Naive B cell (primary cell): ENCODE measurements around the gene CCDC73. TPM values are rescaled to one million over a fixed set of nuclear protein-coding genes. Genes with fewer than 3 reads are reported as not detected.
"Not testable (repeated sequence)": the region's sequence is repeated elsewhere in the genome, so short reads cannot be mapped to it uniquely, and the experiment has no call there.

Experiments used
- ATAC-seq, 2 donors: fragments of 150-1000 bp; cut with Tn5 transposase; 2 replicates each; pipeline ENCODE4 v1.10.0; 2021; ENCODE audit warnings: low read depth in 2 of 2, mild to moderate bottlenecking in 2 of 2, moderate library complexity in 2 of 2
- DNase-seq: peaks from one replicate; pipeline ENCODE4 v3.0.0; 2022
- H3K27ac Mint-ChIP-seq, 6 donors: one replicate each; pipeline ENCODE4 v1.8.0; 2020 to 2022; ENCODE audit warnings: mild to moderate bottlenecking in 6 of 6, mixed read lengths in 6 of 6, moderate library complexity in 5 of 6, inconsistent platforms in 2 of 6
- H3K27me3 Mint-ChIP-seq, 3 donors: one replicate each; pipeline ENCODE4 v1.8.0; 2021 to 2022; ENCODE audit warnings: mixed read lengths in 3 of 3, mild to moderate bottlenecking in 1 of 3
- H3K36me3 Mint-ChIP-seq, 2 donors: one replicate each; pipeline ENCODE4 v1.8.0; 2020 to 2022; ENCODE audit warnings: mixed read lengths in 2 of 2, inconsistent platforms in 1 of 2, mild to moderate bottlenecking in 1 of 2
- H3K4me1 Mint-ChIP-seq, 3 donors: one replicate each; pipeline ENCODE4 v1.8.0; 2020 to 2022; ENCODE audit warnings: mixed read lengths in 3 of 3, inconsistent platforms in 1 of 3, mild to moderate bottlenecking in 1 of 3, moderate library complexity in 1 of 3
- H3K4me3 Mint-ChIP-seq, 8 donors: one replicate each; pipeline ENCODE4 v1.8.0; 2020 to 2022; ENCODE audit warnings: mild to moderate bottlenecking in 8 of 8, mixed read lengths in 8 of 8, moderate library complexity in 8 of 8, inconsistent platforms in 2 of 8
- H3K9me3 Mint-ChIP-seq, 7 donors: one replicate each; pipeline ENCODE4 v1.8.0; 2020 to 2022; ENCODE audit warnings: mixed read lengths in 7 of 7, mild to moderate bottlenecking in 5 of 7, inconsistent platforms in 2 of 7, moderate library complexity in 1 of 7
- polyA plus RNA-seq, 6 donors: library from polyadenylated mRNA; unstranded; fragments of 300-500 nt; fragmentation: Illumina TruSeq; gene quantifications; one replicate each; pipeline ENCODE4 v1.2.3, GENCODE V29; 2021; ENCODE audit warnings: low read depth in 6 of 6

The CCDC73 gene
- polyA plus RNA-seq, 6 donors from 2014 or later = not detected

DNA sequence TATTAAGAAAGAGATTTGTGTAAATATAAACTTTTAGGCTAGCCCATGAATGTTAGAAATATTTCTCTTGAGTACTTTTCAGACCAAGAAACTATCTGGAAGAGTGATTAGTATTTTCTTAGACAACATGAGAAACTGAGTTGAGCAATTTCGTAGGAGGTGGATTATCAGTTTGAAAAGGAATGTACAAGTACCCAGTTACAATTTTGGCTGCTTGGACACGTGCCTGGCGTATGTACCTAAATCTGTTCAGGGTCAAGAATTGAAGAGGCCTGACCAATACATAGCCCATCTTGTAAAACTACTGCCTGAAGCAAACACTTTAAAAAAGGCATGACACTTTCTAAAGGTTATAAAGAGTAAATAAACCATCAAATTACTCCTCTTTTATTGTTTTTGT is 71.1 kb downstream of the CCDC73 start:
- peaks cover 0 to 8% (median 4%) of the 10 kb centered on the region in 3 donors for H3K27me3 Mint-ChIP-seq
- H3K9me3 Mint-ChIP-seq = no peaks in the 10 kb centered on the region
- ATAC-seq = no peak
- no peaks in the 10 kb centered on the region for H3K4me1 Mint-ChIP-seq
- no peak overlapping the region for H3K4me3 Mint-ChIP-seq
- no peaks in the 10 kb centered on the region for H3K36me3 Mint-ChIP-seq
- H3K27ac Mint-ChIP-seq = no peak overlapping the region
- DNase-seq = no peak

DNA sequence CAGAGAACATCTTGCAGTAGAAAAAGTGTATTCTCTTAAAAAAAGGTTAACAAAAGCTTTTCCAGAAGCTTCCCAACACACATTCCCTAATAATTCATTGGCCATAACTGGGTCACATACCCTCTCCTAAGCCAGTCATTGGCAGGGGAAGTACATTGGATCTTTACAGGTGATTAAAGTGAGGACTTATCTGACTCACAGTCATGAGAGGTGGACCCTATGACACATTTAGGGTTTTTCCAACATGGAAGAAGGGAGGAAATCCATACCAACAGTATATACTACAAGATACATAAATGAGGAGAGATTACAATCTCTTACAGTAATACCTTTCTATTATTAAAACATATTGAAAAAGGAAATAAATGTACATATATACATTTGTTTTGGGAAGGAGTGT is 72.2 kb downstream of the CCDC73 start:
- DNase-seq (no peak), ATAC-seq (no peak)
- Mint-ChIP-seq H3K27me3 (peaks cover 0 to 8% (median 4%) of the 10 kb centered on the region in 3 donors), H3K27ac (no peak overlapping the region), H3K36me3 (no peaks in the 10 kb centered on the region), H3K4me1 (no peaks in the 10 kb centered on the region), H3K4me3 (no peak overlapping the region), H3K9me3 (no peaks in the 10 kb centered on the region)

DNA sequence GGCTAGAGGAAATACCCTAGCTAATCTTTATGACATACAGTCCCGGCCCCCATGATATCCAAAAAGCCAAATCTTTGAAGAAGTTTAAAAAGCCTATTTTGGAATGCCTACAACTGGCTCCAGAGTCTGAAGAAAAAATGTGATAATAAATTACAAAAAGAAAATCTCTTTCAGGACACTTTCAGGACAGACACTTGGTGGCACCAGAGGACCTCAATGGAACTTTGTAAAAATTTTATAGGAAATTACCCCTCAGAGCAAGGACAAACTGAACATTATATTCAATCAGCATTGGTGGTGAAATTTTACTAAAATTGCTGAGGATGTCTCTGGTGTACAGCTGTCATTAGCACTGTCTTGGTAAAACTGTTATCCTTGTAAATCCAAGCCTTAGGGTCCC is 81.0 kb downstream of the CCDC73 start:
- ATAC-seq = no peak
- peaks cover 5 to 13% (median 11%) of the 10 kb centered on the region in 3 donors for H3K27me3 Mint-ChIP-seq
- no peaks in the 10 kb centered on the region for H3K9me3 Mint-ChIP-seq
- H3K27ac Mint-ChIP-seq = no peak overlapping the region
- H3K4me1 Mint-ChIP-seq = no peaks in the 10 kb centered on the region
- DNase-seq = peak; percentile 1
- H3K36me3 Mint-ChIP-seq = no peaks in the 10 kb centered on the region
- H3K4me3 Mint-ChIP-seq = no peak overlapping the region

DNA sequence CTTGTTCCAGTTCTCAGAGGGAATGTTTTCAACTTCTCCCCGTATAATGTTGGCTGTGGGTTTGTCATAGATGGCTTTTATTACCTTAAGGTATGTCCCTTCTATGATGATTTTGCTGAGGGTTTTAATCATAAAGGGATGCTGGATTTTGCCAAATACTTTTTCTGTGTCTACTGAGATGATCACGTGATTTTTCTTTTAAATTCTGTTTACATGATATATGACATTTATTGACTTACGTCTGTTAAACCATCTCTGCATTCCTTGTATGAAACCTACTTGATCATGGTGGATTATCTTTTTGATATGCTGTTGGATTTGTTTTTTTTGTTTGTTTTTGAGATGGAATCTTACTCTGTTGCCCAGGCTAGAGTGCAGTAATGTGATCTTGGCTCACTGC is 85.5 kb downstream of the CCDC73 start:
- DNase-seq, H3K4me1 Mint-ChIP-seq, H3K27ac Mint-ChIP-seq, ATAC-seq, H3K4me3 Mint-ChIP-seq, H3K36me3 Mint-ChIP-seq: not testable (repeated sequence)
- peaks cover 3 to 15% (median 5%) of the 10 kb centered on the region in 7 donors for H3K9me3 Mint-ChIP-seq
- H3K27me3 Mint-ChIP-seq = peaks cover 0 to 13% (median 4%) of the 10 kb centered on the region in 3 donors

DNA sequence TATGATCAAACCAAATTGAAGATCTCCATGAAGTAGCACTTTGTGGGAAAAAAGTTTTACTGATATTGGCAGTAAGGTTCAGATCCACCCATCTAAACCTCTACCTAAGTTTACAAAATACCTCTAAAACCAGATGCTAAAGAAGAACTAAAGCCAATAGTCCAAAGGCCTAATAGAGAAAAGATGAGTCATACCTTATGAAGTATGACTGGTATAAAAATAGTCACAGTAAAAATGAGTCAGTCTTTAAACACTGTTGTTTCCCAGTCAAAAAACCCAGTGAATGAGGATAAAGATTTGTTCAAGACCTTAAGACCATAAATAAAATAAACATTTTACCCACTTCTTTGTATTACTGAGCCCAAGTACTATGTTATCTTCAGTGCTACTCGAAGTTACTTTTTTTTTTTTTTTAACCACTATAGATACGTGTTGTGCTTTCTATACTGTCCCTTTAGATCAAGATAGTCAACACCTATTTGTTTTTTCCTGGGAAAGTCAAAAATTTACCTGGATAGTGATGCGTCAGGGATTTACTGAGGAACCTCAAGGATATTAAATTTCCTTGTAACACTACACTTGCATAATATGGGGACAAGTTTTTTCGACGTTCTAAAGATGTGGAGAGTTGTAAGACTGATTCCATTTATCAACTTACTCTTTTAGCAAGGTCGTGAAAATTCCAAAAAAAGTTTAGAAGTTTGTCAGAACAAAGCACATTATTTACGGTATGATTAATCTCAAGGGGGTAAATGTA is 87.3 kb downstream of the CCDC73 start:
- ATAC-seq (no peak), DNase-seq (no peak)
- H3K27me3 Mint-ChIP-seq = peaks cover 0 to 13% (median 4%) of the 10 kb centered on the region in 3 donors
- peaks cover 3 to 15% (median 5%) of the 10 kb centered on the region in 7 donors for H3K9me3 Mint-ChIP-seq
- H3K4me3 Mint-ChIP-seq = no peak overlapping the region
- H3K27ac Mint-ChIP-seq = no peak overlapping the region
- no peaks in the 10 kb centered on the region for H3K36me3 Mint-ChIP-seq
- no peaks in the 10 kb centered on the region for H3K4me1 Mint-ChIP-seq

DNA sequence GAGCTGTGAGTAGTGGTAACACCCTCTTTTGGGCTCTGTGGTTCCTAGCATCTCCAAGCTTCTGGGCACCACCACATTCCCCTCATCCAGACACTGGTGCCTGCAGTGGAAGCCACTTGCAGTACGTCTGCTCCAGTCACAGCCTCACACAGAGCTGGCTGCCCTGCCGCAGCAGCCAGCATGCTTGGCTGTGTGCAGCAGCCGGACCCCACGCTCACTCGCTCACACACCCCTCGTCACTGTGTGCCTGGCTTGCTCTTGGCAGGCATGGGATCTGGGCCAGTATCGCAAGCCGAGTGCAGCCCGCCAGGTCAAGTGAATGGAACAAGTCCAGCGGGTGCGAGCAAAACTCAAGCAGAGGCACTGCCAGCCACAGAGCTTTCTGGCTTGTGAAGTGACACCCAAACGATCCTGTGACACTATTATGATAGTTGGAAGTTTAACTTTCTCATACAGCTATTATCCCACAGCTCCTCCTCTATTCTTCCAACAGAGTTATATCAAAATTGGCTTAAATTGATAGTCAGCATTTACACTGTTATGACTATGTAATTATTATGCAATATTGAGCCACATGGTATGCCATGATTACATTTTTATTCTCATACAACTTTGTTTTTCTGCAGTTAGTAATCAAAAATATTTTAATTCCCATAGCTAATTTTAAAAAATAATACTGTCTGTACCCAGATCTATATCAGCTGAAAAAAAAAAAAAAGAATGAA is 89.0 kb downstream of the CCDC73 start:
- H3K36me3 Mint-ChIP-seq = no peaks in the 10 kb centered on the region
- H3K4me3 Mint-ChIP-seq = no peak overlapping the region
- no peaks in the 10 kb centered on the region for H3K4me1 Mint-ChIP-seq
- no peak for DNase-seq
- no peak for ATAC-seq
- H3K27me3 Mint-ChIP-seq = peaks cover 0 to 13% (median 4%) of the 10 kb centered on the region in 3 donors
- no peak overlapping the region for H3K27ac Mint-ChIP-seq
- H3K9me3 Mint-ChIP-seq = peaks cover 3 to 15% (median 5%) of the 10 kb centered on the region in 7 donors

DNA sequence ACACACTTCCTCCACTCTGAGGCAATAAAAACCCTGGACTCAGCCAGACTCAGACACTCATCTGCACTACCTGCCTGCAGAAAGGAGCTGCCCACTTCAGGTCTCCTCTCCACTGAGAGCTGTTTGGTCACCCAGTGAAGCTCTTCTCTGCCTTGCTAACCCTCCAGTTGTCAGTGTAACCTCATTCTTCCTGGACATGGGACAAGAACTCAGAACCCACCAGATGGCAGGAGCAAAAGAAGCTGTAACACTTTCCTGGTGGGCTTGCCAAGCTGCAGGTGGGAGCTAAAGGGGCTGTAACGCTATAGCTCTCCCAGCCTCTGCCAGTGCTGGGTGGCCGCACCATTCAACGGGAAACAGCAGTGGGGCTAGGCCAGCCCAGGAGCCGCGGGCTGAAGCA is 89.7 kb downstream of the CCDC73 start:
- Mint-ChIP-seq H3K27me3 (peaks cover 0 to 13% (median 4%) of the 10 kb centered on the region in 3 donors), H3K36me3 (no peaks in the 10 kb centered on the region), H3K27ac (no peak overlapping the region), H3K4me3 (no peak overlapping the region), H3K4me1 (no peaks in the 10 kb centered on the region), H3K9me3 (peaks cover 3 to 15% (median 5%) of the 10 kb centered on the region in 7 donors)
- DNase-seq (no peak), ATAC-seq (no peak)

DNA sequence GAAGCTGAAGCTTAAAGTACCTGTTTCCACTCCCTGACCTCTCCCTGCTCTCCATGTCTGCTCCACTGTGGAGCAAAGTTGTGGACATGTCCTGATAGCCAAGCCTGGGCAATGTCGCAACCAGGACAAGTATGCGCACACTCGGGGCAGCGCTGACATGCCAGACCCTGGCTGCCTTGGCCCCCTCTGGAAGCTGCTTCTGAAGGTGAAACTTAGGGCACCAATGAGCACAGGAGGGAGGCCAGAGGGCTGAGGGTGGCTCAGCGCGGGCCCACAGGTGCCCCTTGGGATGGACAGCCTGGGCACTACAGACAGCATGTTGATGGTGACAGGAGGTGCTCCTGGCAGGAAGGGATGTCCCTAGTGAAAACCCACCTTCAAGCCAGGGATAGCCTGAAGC is 90.2 kb downstream of the CCDC73 start:
- Mint-ChIP-seq H3K4me1 (no peaks in the 10 kb centered on the region), H3K9me3 (peaks cover 3 to 15% (median 5%) of the 10 kb centered on the region in 7 donors), H3K27ac (no peak overlapping the region), H3K4me3 (no peak overlapping the region), H3K36me3 (no peaks in the 10 kb centered on the region), H3K27me3 (peaks cover 0 to 10% (median 4%) of the 10 kb centered on the region in 3 donors)
- ATAC-seq (no peak), DNase-seq (no peak)

DNA sequence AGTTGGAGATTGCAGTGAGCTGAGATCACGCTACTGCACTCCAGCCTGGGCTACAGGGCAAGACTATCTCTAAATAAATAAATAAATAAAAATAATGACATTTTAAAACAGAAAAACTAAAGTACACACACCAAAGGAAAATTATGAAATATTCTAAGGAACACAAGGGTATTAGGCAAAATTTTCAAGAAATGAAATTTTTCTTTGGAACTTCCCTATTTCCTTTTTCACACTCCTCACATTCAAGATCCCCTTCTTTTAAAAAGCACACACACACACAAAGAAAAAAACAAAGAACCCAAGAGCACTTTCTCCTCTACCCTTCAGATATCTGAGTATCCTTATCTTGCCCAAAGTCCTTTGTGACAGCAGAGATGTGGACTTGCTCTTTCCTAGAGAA is 92.8 kb downstream of the CCDC73 start:
- H3K27me3 Mint-ChIP-seq = no peaks in the 10 kb centered on the region
- ATAC-seq = no peak
- no peak overlapping the region for H3K27ac Mint-ChIP-seq
- no peaks in the 10 kb centered on the region for H3K36me3 Mint-ChIP-seq
- no peak overlapping the region for H3K4me3 Mint-ChIP-seq
- H3K9me3 Mint-ChIP-seq = peaks cover 3 to 15% (median 5%) of the 10 kb centered on the region in 7 donors
- no peaks in the 10 kb centered on the region for H3K4me1 Mint-ChIP-seq
- DNase-seq = no peak

DNA sequence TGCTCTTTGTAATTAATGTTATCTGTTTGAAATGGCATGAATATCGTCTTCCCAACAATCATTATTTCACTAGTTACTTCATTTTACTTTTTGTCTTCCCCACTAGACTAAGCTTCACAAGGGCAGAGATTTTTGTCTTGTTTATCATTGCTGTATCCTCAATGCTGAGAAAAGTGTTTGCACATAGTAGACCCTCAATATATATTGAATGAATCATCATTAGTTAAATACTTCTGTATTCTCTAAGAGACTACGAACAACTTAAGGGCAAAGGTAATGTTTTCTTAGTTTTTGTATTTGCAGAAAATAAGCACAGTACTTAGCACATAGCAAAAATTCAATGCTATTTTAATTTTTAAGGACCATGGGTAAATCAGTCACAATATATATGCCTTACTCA is 95.9 kb downstream of the CCDC73 start:
- Mint-ChIP-seq H3K36me3 (no peaks in the 10 kb centered on the region), H3K9me3 (no peaks in the 10 kb centered on the region)

DNA sequence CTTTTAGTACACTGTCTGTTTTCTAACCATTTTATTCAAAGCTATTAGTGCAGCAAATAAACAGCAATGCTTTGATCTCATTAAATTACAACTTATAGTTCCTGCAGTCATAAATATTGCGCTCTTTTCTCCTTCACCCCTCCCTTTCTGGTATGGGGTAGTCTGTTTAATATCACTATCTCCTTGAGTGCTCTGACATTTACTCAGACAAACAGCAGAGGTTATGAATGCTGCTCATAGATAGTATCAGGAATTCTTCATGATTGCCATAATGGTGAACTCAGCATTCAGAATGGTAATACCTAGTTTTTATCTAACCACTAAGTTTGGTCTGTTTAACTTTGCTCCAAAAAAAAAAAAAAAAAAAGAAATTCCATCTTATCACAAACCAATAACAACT is 123.4 kb downstream of the CCDC73 start:
- Mint-ChIP-seq H3K36me3 (no peaks in the 10 kb centered on the region), H3K27ac (no peak overlapping the region), H3K4me3 (no peak overlapping the region), H3K9me3 (peaks cover 0 to 13% (median 4%) of the 10 kb centered on the region in 7 donors), H3K4me1 (no peaks in the 10 kb centered on the region), H3K27me3 (peaks cover 0 to 10% (median 4%) of the 10 kb centered on the region in 3 donors)
- no peak for ATAC-seq
- DNase-seq = no peak

More for the DNA sequence above, 95.9 kb downstream of the CCDC73 start:
- Mint-ChIP-seq H3K4me1 (no peaks in the 10 kb centered on the region), H3K4me3 (no peak overlapping the region), H3K27ac (no peak overlapping the region), H3K27me3 (no peaks in the 10 kb centered on the region)
- DNase-seq (no peak), ATAC-seq (no peak)

DNA sequence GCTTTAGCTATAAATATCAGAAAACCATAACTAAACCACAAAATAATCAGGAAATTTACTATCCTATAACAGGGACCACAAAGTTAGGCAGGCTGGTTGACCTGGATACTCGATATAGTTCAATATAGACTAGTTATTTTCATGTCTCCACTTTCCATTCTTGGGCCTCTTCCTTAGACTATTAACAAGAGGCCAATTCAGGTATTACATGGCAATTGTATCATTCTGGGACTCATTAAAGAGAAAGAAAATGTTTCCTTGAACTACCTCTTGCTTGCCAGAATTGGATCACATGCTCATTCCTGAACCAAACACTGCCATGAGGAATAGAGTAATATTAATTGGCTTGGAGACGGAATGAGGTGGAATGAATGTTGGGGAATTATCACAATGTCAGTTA is 134.8 kb downstream of the CCDC73 start:
- no peak for DNase-seq
- no peak overlapping the region for H3K27ac Mint-ChIP-seq
- no peak overlapping the region for H3K4me3 Mint-ChIP-seq
- H3K9me3 Mint-ChIP-seq = peaks cover 2 to 24% (median 5%) of the 10 kb centered on the region in 7 donors
- no peaks in the 10 kb centered on the region for H3K4me1 Mint-ChIP-seq
- H3K27me3 Mint-ChIP-seq = peaks cover 0 to 20% (median 13%) of the 10 kb centered on the region in 3 donors
- H3K36me3 Mint-ChIP-seq = no peaks in the 10 kb centered on the region
- no peak for ATAC-seq

DNA sequence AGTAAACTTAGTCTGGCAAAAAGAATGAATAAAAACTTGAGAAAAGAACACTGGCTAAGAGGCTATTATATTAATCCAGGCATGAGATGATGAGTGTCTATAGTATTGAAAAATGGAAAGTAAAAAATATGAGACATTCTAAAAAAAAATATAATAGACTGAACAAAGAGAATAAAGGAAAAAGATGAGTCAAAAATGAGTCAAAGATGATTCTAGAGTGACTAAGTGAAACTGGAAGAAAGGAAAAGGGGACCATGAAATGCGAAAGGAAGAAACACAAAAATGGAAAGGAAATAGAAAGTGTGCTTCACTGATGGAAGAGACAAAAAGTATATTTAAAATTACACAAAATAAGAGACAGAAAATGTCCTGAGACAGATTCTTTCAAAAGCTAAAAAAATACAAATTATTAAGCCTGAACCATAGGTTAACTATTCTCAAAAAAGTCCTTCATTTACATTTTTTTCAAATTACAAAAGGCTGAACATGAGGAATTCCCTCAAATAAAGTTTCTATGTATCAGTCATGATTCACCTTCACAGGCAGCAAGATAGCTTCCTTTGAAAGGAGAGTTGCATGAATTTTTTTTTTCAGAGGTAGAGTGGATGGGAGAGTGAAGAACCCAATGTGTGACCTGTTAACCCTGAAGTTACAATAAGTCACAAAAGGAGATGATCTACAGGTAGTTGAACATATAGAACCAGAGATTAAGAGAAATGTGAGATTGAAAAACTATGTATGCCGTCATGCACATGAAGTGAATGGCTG is 135.6 kb downstream of the CCDC73 start:
- Mint-ChIP-seq H3K27me3 (peaks cover 0 to 15% (median 13%) of the 10 kb centered on the region in 3 donors), H3K4me3 (no peak overlapping the region), H3K4me1 (no peaks in the 10 kb centered on the region), H3K27ac (no peak overlapping the region), H3K9me3 (peaks cover 0 to 18% (median 5%) of the 10 kb centered on the region in 7 donors), H3K36me3 (no peaks in the 10 kb centered on the region)
- DNase-seq (no peak), ATAC-seq (no peak)
